Measurements from ENCODE around the gene MIB1. TPM values are rescaled to one million over a fixed set of nuclear protein-coding genes. Genes with fewer than 3 reads are reported as not detected.

The MIB1 gene
- total RNA-seq, 2 donors from 2014 or later = 13.8 to 18.7 TPM

DNA sequence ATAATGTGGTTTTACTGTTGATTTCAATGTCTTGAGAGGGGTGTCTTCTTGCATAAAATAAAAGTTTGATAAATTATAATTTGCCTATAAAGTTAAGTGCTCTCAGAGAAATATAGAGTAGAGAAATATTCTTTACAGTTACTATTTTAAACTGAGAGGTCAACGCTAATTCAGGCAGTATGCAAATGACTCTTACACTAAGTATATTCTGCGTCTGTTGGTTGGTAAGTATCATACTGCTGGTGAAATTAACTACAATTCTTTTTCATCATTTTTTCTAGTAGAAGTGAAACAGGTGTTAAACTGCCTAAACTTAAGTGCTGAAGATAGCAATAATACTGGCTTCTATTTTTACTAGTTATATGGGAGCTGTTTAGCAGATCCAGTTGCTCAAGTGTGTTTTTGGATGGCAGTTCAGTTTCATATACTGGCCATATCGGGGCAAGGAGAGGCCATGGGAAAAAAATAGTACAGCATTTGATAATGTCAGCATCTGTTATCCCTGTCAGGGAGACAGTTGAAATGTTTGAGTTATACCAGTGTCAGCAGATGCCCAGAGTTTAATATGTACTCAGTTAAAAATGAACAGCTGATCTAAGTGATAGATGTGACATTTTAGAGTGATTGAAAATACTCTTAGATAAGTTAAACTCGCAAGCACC, 86.2 kb downstream of the MIB1 start:
- Histone ChIP-seq H3K36me3 (replicated peaks in 1 of 2; ENCODE audit: insufficient read depth in 1 of 2, low read depth in 2 of 2) (no peaks in the 10 kb centered on the region), H3K27ac (no peak overlapping the region), H3K9me3 (no peaks in the 10 kb centered on the region), H3K4me3 (no peak overlapping the region), H3K27me3 (no peaks in the 10 kb centered on the region), H3K4me1 (peaks cover 15% of the 10 kb centered on the region)
- no peak for TF ChIP-seq POLR2A (IDR thresholded peaks at IDR 0.05)
- TF ChIP-seq, protein P1, sequence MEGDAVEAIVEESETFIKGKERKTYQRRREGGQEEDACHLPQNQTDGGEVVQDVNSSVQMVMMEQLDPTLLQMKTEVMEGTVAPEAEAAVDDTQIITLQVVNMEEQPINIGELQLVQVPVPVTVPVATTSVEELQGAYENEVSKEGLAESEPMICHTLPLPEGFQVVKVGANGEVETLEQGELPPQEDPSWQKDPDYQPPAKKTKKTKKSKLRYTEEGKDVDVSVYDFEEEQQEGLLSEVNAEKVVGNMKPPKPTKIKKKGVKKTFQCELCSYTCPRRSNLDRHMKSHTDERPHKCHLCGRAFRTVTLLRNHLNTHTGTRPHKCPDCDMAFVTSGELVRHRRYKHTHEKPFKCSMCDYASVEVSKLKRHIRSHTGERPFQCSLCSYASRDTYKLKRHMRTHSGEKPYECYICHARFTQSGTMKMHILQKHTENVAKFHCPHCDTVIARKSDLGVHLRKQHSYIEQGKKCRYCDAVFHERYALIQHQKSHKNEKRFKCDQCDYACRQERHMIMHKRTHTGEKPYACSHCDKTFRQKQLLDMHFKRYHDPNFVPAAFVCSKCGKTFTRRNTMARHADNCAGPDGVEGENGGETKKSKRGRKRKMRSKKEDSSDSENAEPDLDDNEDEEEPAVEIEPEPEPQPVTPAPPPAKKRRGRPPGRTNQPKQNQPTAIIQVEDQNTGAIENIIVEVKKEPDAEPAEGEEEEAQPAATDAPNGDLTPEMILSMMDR (IDR thresholded peaks at IDR 0.05) = no peak
- intact Hi-C loops (cut with DNase I) = no loop called here
- ATAC-seq (no peak), DNase-seq (no peak)
- 51 to 53% methylated on average over 4 of the region's 4 CpGs for whole genome bisulfite sequencing, 2 donors

DNA sequence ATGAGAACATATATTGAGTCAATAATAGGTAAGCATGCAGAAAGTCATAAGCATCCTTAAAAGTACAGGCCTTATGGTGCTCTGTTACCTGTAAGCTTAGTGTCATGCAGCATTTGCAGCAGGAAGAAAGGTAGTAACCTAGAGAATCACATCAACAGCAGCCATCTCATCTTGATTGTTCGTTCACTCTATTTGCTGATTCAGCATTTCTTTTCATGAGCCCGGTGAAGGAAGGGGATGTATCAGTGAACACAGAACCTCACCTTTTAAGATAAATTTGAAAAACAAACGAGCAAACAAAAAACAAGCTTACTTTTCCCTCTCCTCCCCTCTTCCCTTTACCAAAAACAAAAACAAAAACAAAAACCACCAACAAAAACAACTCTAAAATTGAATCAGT, 89.9 kb downstream of the MIB1 start:
- Histone ChIP-seq H3K36me3 (replicated peaks in 1 of 2; ENCODE audit: insufficient read depth in 1 of 2, low read depth in 2 of 2) (no peaks in the 10 kb centered on the region), H3K27me3 (no peaks in the 10 kb centered on the region), H3K27ac (no peak overlapping the region), H3K9me3 (no peaks in the 10 kb centered on the region), H3K4me3 (no peak overlapping the region), H3K4me1 (peaks cover 15% of the 10 kb centered on the region)
- intact Hi-C loops (cut with DNase I) = no loop called here
- WGBS, 2 donors = 90 to 91% methylated on average over 3 of the region's 3 CpGs
- TF ChIP-seq, protein P1 (IDR thresholded peaks at IDR 0.05) = no peak
- no peak for TF ChIP-seq POLR2A (IDR thresholded peaks at IDR 0.05)
- ATAC-seq = no peak
- no peak for DNase-seq

DNA sequence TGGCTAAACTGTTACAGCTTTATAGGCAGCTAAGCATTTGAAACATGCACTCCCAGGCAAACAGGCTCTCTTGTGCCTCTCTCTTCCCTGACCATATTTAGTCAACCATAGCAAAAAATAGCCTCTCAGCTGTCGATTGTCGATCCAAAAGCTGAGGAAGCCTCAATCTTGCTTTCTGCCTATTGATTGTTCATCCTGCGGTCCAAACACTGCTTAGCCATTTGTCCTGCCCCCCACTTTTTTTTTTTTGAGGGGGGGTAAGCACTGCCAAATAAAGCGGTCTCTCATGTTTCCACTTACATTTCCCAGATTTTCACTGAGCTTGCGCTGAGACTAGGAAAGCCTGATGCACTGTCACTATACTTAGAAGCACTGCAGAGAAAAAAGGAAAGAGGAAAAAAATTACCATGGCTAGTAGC, 90.8 kb downstream of the MIB1 start:
- Histone ChIP-seq H3K4me3 (no peak overlapping the region), H3K9me3 (no peaks in the 10 kb centered on the region), H3K36me3 (replicated peaks in 1 of 2; ENCODE audit: insufficient read depth in 1 of 2, low read depth in 2 of 2) (no peaks in the 10 kb centered on the region), H3K4me1 (peaks cover 6% of the 10 kb centered on the region), H3K27ac (no peak overlapping the region), H3K27me3 (no peaks in the 10 kb centered on the region)
- TF ChIP-seq POLR2A (IDR thresholded peaks at IDR 0.05) = no peak
- TF ChIP-seq, protein P1 (IDR thresholded peaks at IDR 0.05) = no peak
- ATAC-seq = no peak
- intact Hi-C loops (cut with DNase I) = no loop called here
- 90 to 91% methylated on average over 5 of the region's 5 CpGs for WGBS, 2 donors
- DNase-seq = no peak

DNA sequence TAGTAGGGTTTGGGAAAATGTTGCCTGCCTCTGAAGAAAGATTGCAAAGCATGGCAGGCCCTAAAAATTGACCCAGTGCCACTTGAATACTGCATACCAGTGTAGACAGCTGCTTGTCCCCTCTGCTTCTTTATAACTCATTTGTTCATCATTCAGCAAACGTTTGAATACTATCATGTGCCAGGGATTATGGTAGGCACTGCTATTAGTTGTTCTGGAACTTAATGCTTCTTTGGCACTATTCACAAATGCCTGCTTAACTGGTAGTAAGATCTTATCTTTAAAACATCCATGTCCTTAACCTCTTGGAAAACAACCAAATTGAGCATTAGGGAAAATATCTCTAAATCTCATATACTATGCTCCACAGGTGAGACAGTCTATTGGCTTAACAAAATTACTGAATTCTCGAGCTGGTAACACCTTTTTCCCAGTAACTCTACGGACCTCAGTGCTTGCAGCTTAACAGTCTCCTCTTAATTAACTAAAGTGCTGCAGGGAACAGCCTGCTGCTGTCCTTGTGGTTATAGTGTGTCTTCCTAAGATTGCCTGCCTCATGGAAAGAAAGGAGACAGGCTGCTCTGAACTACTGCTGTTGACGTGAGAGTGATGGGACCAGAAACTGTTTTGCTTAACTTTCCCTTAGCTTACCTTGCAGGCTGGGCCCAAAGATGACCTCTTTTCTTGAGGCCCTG, 93.2 kb downstream of the MIB1 start:
- peaks cover 0 to 5% of the 10 kb centered on the region in 2 donors for H3K36me3 ChIP-seq (replicated peaks in 1 of 2; ENCODE audit: insufficient read depth in 1 of 2, low read depth in 2 of 2)
- no peaks in the 10 kb centered on the region for H3K4me1 ChIP-seq
- WGBS, 2 donors = 71 to 77% methylated on average over 4 of the region's 4 CpGs
- no peaks in the 10 kb centered on the region for H3K27me3 ChIP-seq
- H3K27ac ChIP-seq = no peak overlapping the region
- TF ChIP-seq POLR2A (IDR thresholded peaks at IDR 0.05) = no peak
- TF ChIP-seq, protein P1 (IDR thresholded peaks at IDR 0.05) = no peak
- DNase-seq (no peak), ATAC-seq (no peak)
- intact Hi-C loops (cut with DNase I) = no loop called here
- no peak overlapping the region for H3K4me3 ChIP-seq
- H3K9me3 ChIP-seq = no peaks in the 10 kb centered on the region

DNA sequence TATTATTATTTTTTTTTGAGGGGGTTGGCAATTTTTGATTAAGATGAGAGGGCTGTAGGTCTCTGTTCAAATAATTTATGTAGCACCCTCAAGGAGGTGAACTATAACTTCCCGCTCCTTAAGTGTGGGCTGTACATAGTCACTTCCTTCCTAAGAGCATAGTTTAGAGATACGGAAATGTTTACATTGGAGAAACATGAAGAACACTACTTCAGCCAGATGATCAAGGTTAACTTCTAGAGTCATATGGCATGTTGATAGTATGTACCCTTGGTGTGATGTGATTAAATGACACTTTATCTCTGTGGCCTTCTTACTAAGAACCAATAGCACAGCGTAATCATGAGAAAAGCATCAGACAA, 93.7 kb downstream of the MIB1 start:
- 68 to 77% methylated on average over 3 of the region's 3 CpGs for WGBS, 2 donors
- peaks cover 0 to 5% of the 10 kb centered on the region in 2 donors for H3K36me3 ChIP-seq (replicated peaks in 1 of 2; ENCODE audit: insufficient read depth in 1 of 2, low read depth in 2 of 2)
- no peak overlapping the region for H3K4me3 ChIP-seq
- no peaks in the 10 kb centered on the region for H3K4me1 ChIP-seq
- intact Hi-C loops (cut with DNase I) = no loop called here
- H3K9me3 ChIP-seq = no peaks in the 10 kb centered on the region
- ATAC-seq (no peak), DNase-seq (no peak)
- TF ChIP-seq POLR2A (IDR thresholded peaks at IDR 0.05) = no peak
- no peak overlapping the region for H3K27ac ChIP-seq
- H3K27me3 ChIP-seq = no peaks in the 10 kb centered on the region

Data from body of pancreas (tissue), 4 donors.